GM12878 (cell line): ENCODE measurements around the gene PKNOX1. TPM values are rescaled to one million over a fixed set of nuclear protein-coding genes. Genes with fewer than 3 reads are reported as not detected.

Experiments
- ATAC-seq: fragments of 200-7000 bp; cut with Tn5 transposase; 3 replicates; pipeline ENCODE4 v1.9.1; 2020; ENCODE audit warnings: mild to moderate bottlenecking, moderate library complexity
- BruUV-seq: library from RNA; stranded (reverse); fragments of 400-500 nt; replicated peaks from 2 replicates; lab custom pipeline; 2021; lab: Mats Ljungman, UMichigan
- CTCF ChIA-PET: fragments of 300-600 bp; sonication (Branson Sonifier 250); formaldehyde crosslinking; extraction: SDS; loops from one replicate; lab custom pipeline; 2021; ENCODE audit warnings: inconsistent platforms; lab: Yijun Ruan, JAX
- POLR2A ChIA-PET: fragments of 350-600 bp; formaldehyde crosslinking; extraction: SDS; loops from one replicate; lab custom pipeline; 2021; ENCODE audit warnings: inconsistent platforms; lab: Charles Lee
- RAD21 ChIA-PET: fragments of 300-600 bp; sonication (Branson Sonifier 250); formaldehyde crosslinking; loops from one replicate; lab custom pipeline; 2023; ENCODE audit warnings: antibody characterized with exemption; ENCODE audit not compliant: unreplicated experiment; lab: Charles Lee
- SMC1A ChIA-PET: fragments of 300-600 bp; sonication (Branson Sonifier 250); formaldehyde crosslinking; loops from one replicate; lab custom pipeline; 2023; ENCODE audit not compliant: unreplicated experiment, uncharacterized antibody; lab: Charles Lee
- DNase-seq: peaks from one replicate; pipeline ENCODE4 v3.0.0-alpha.2; 2011; ENCODE audit warnings: low read depth, low spot score
- FAIRE-seq: peaks from 3 replicates; lab custom pipeline; 2011; peaks lifted over from hg19 to GRCh38; lab: Jason Lieb, UNC
- H2AFZ ChIP-seq: 2 replicates; pipeline ENCODE4 v1.6.0; 2011; ENCODE audit warnings: low read depth, low read length, control low read depth; ENCODE audit not compliant: control insufficient read depth
- H3K27ac ChIP-seq: 2 replicates; pipeline ENCODE4 v1.5.1; 2011; ENCODE audit warnings: control low read depth; ENCODE audit not compliant: control insufficient read depth, insufficient read depth
- H3K27me3 ChIP-seq, 2 experiments: replicated peaks in 1 of 2; 2 replicates each; pipeline versions ENCODE4 v1.6.0 to v1.6.1; 2011; ENCODE audit warnings: low read length in 1 of 2; ENCODE audit not compliant: control insufficient read depth in 2 of 2, insufficient read depth in 2 of 2
- H3K36me3 ChIP-seq, 2 experiments: 2 replicates each; pipeline ENCODE4 v1.5.1; 2011; ENCODE audit warnings: low read length in 1 of 2; ENCODE audit not compliant: control insufficient read depth in 2 of 2, insufficient read depth in 2 of 2
- H3K4me1 ChIP-seq: 2 replicates; pipeline ENCODE4 v1.6.1; 2011; ENCODE audit warnings: mild to moderate bottlenecking, low read length, moderate library complexity, mixed read lengths; ENCODE audit not compliant: control insufficient read depth, insufficient read depth
- H3K4me2 ChIP-seq: 2 replicates; pipeline ENCODE4 v1.6.0; 2011; ENCODE audit warnings: control low read depth; ENCODE audit not compliant: control insufficient read depth, insufficient read depth
- H3K4me3 ChIP-seq: fragments of 200-600 bp; sonication (generic); 2 replicates; pipeline ENCODE4 v1.5.1; 2016
- H3K79me2 ChIP-seq: 2 replicates; pipeline ENCODE4 v1.6.0; 2011; ENCODE audit warnings: low read length; ENCODE audit not compliant: control insufficient read depth, insufficient read depth
- H3K9ac ChIP-seq: 2 replicates; pipeline ENCODE4 v1.8.0; 2011; ENCODE audit warnings: low read length, control low read depth, mixed read lengths; ENCODE audit not compliant: control insufficient read depth, insufficient read depth
- H3K9me3 ChIP-seq: replicated peaks from 3 replicates; pipeline ENCODE4 v1.5.1; 2011; ENCODE audit warnings: mild to moderate bottlenecking, low read length; ENCODE audit not compliant: control insufficient read depth, insufficient read depth
- H4K20me1 ChIP-seq: 2 replicates; pipeline ENCODE4 v1.6.0; 2011; ENCODE audit not compliant: control insufficient read depth, insufficient read depth
- ATF2 ChIP-seq: IDR thresholded peaks from 2 replicates; pipeline ENCODE4 v1.6.1; 2012; ENCODE audit warnings: low read length, inconsistent platforms
- BMI1 ChIP-seq: fragments of 450-650 bp; IDR thresholded peaks from 2 replicates; pipeline ENCODE4 v1.6.1; 2016; ENCODE audit warnings: mild to moderate bottlenecking, moderate library complexity, borderline replicate concordance
- CHD1 ChIP-seq: IDR thresholded peaks from 2 replicates; pipeline ENCODE4 v1.6.1; 2012; ENCODE audit warnings: low read depth, low read length, improper control_type of control experiment
- EGR1 ChIP-seq, 2 experiments: IDR thresholded peaks; 1 replicate in 1 of 2; 2 replicates in 1 of 2; pipeline ENCODE4 v1.6.1; 2011 to 2012; ENCODE audit warnings: low read depth in 2 of 2, low read length in 2 of 2, borderline replicate concordance in 1 of 2, mild to moderate bottlenecking in 1 of 2, moderate library complexity in 1 of 2
- FOS ChIP-seq: IDR thresholded peaks from 3 replicates; pipeline ENCODE4 v1.6.1; 2011; ENCODE audit warnings: borderline replicate concordance; ENCODE audit not compliant: insufficient read length; ENCODE audit errors: extremely low read depth
- FOXK2 ChIP-seq: fragments of 450-650 bp; IDR thresholded peaks from 2 replicates; pipeline ENCODE4 v1.6.1; 2017; ENCODE audit warnings: mild to moderate bottlenecking, moderate library complexity
- JUNB ChIP-seq: IDR thresholded peaks from 2 replicates; pipeline ENCODE4 v1.6.1; 2016; ENCODE audit warnings: antibody characterized with exemption, mild to moderate bottlenecking
- NFYA ChIP-seq: IDR thresholded peaks from 2 replicates; pipeline ENCODE4 v1.6.1; 2011; ENCODE audit warnings: low read depth, mild to moderate bottlenecking, low read length, improper control_type of control experiment, borderline replicate concordance
- PML ChIP-seq: IDR thresholded peaks from 2 replicates; pipeline ENCODE4 v1.6.1; 2012; ENCODE audit warnings: low read length, inconsistent platforms
- RELA ChIP-seq: fragments of 450-650 bp; IDR thresholded peaks from 2 replicates; pipeline ENCODE4 v1.8.0; 2014; ENCODE audit warnings: borderline replicate concordance; ENCODE audit not compliant: partially characterized antibody
- RELB ChIP-seq: fragments of 450-650 bp; IDR thresholded peaks from 2 replicates; pipeline ENCODE4 v1.6.1; 2017; ENCODE audit warnings: low read depth, mild to moderate bottlenecking, moderate library complexity
- RFX5 ChIP-seq: IDR thresholded peaks from 2 replicates; pipeline ENCODE4 v1.6.1; 2011; ENCODE audit warnings: low read depth, low read length, improper control_type of control experiment
- SIN3A ChIP-seq: IDR thresholded peaks from 2 replicates; pipeline ENCODE4 v1.6.1; 2012; ENCODE audit warnings: low read depth, low read length, improper control_type of control experiment
- ZBTB4 ChIP-seq: fragments of 450-650 bp; formaldehyde crosslinking; IDR thresholded peaks from 2 replicates; pipeline ENCODE4 v1.4.0; 2022; ENCODE audit warnings: mild to moderate bottlenecking, moderate library complexity
- WGBS: methylation state at CpG from one replicate; pipeline ENCODE4 v1.1.6; 2016; ENCODE audit warnings: low lambda C conversion rate; ENCODE audit not compliant: insufficient replicate concordance, insufficient coverage; ENCODE audit errors: missing lambda C conversion rate; 5-methylcytosine and 5-hydroxymethylcytosine counted together
- in situ Hi-C: fragments of 300-500 bp; cut with MboI; formaldehyde crosslinking; loops from 9 replicates; pipeline ENCODE4 v1.14.3; 2018; ENCODE audit warnings: mixed read lengths
- intact Hi-C: fragments of 100-400 bp; cut with micrococcal nuclease; formaldehyde crosslinking; loops from one replicate; pipeline ENCODE4 v1.14.2; 2022; ENCODE audit not compliant: unreplicated experiment
- polyA plus RNA-seq, 11 experiments: library from polyadenylated mRNA; depleted of rRNA in 4 of 11; unstranded in 6 of 11; stranded (reverse) in 5 of 11; fragments of >200 nt; fragmentation: Nextera tagmentation in 4 of 11; fragmentation: Illumina TruSeq in 1 of 11; extraction: Ambion mirVana in 4 of 11; extraction: Trizol in 1 of 11; gene quantifications; 1 replicate in 1 of 11; 2 replicates in 10 of 11; pipeline versions ENCODE4 v1.2.1 to v1.2.3, GENCODE V29; 2011 to 2016; ENCODE audit warnings: inconsistent platforms in 2 of 11, missing spikeins in 2 of 11, low read depth in 1 of 11
- total RNA-seq, 4 experiments: library from RNA; depleted of rRNA in 3 of 4; stranded (reverse); fragments of >200 nt in 3 of 4; fragmentation: Illumina TruSeq in 1 of 4; extraction: Trizol in 1 of 4; gene quantifications; 2 replicates each; pipeline versions ENCODE4 v1.2.1 to v1.2.3, GENCODE V29; 2013 to 2021
- TF ChIP-seq, protein P1 (sequence below): IDR thresholded peaks from 2 replicates; pipeline ENCODE4 v1.6.1; 2011; ENCODE audit warnings: borderline replicate concordance, low read depth, mild to moderate bottlenecking, moderate library complexity, mixed read lengths, low read length; ENCODE audit not compliant: insufficient read depth; ENCODE audit errors: extremely low read length

Gene PKNOX1
- total and polyA plus RNA-seq, 10 of the 15 experiments (the other 5 are each of a cell fraction or from before 2014, with no cell fraction given) = 6.9 to 23.7 (median 13.2) TPM

DNA sequence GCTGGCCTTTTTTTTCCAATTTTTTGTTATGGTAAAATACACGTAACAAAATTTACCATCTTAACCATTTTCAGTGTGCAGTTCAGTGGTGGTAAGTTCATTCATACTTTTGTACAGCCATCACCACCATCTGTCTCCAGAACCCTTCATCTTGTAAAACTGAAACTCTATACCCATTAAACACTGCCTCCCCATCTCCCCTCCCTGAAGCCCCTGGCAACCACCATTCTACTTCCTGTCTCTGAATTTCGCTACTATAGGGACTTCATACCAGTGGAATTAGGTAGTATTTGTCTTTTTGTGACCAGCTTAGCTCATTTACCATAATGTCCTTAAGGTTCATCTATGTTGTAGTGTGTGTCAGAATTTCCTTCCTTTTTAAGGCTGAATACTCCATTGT lies 8.7 kb downstream of the PKNOX1 start:
- RAD21 ChIA-PET = no interaction called here
- Histone ChIP-seq H3K4me1 (peaks cover 31% of the 10 kb centered on the region), H4K20me1 (no peaks in the 10 kb centered on the region), H3K9ac (no peak overlapping the region), H3K27ac (no peak overlapping the region), H3K4me3 (no peak overlapping the region), H3K4me2 (0 out of 2 replicates have a peak overlapping the region, but pooled peaks have one; percentile 33), H3K27me3 (no peaks in the 10 kb centered on the region), H3K79me2 (no peaks in the 10 kb centered on the region; the same call in none of the 2 replicates), H2AFZ (no peak overlapping the region; the same call in 1 of the 2 replicates), H3K9me3 (no peaks in the 10 kb centered on the region), H3K36me3 (0 out of 4 replicates have a peak, but pooled peaks cover 0 to 2% of the 10 kb centered on the region in 2 experiments)
- POLR2A ChIA-PET = interaction anchor here (0.7 kb wide), 1 partner anchor 9 kb away, joined by 3 read pairs; the partner anchor contains the start of gene PKNOX1
- no TSS peak for BruUV-seq
- intact Hi-C loops = no loop called here
- FAIRE-seq = no peak
- in situ Hi-C loops = no loop called here
- SMC1A ChIA-PET = no interaction called here
- WGBS = 25% methylated on average over 2 of the region's 2 CpGs
- peak; percentile 75 for ATAC-seq
- no peak for DNase-seq
- CTCF ChIA-PET = no interaction called here
- TF ChIP-seq EGR1 (IDR thresholded peaks at IDR 0.05; ENCODE audit: borderline replicate concordance in 1 of 2, low read depth in 2 of 2, low read length in 2 of 2) (no peak), JUNB (no peak), CHD1 (no peak), FOXK2 (no peak), RFX5 (no peak), PML (no peak), ATF2 (no peak), ZBTB4 (CRISPR knock-in tag) (no peak), RELB (no peak), FOS (no peak), NFYA (no peak), SIN3A (no peak), BMI1 (no peak), RELA (no peak)
- TF ChIP-seq, protein P1, sequence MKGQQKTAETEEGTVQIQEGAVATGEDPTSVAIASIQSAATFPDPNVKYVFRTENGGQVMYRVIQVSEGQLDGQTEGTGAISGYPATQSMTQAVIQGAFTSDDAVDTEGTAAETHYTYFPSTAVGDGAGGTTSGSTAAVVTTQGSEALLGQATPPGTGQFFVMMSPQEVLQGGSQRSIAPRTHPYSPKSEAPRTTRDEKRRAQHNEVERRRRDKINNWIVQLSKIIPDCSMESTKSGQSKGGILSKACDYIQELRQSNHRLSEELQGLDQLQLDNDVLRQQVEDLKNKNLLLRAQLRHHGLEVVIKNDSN = no peak
